ENCODE measurements around the gene DNASE1L3. TPM values are rescaled to one million over a fixed set of nuclear protein-coding genes. Genes with fewer than 3 reads are reported as not detected.

DNASE1L3 gene
- polyA plus RNA-seq, 2 of the 4 experiments (the other 2 are of a cell fraction): 0.19 TPM; not detected in 1

- FAIRE-seq (no peak), DNase-seq (ENCODE audit: low read depth in 1 of 2, low spot score in 1 of 2) (peak; percentile 58 to 61), ATAC-seq (peak; percentile 84 to 92)
- H3K4me3 ChIP-seq: peak within 1 kb of the TSS; percentile 91
- ChIA-PET CTCF (interaction anchor here (0.7 to 10.2 kb wide), 9 partner anchors 14 to 178 kb away, joined by 3 to 53 read pairs (median 4); partner anchors contain the start of genes HTD2 and RPP14), POLR2A (interaction anchor here (1.5 kb wide), 1 partner anchor 20 kb away, joined by 10 read pairs; no protein-coding TSS in a partner anchor)
- H3K9me3 ChIP-seq: no peaks in the 10 kb centered on the region
- TF ChIP-seq HEYL (CRISPR knock-in tag; IDR thresholded peaks at IDR 0.05): no peak
- TF ChIP-seq NR3C1 (IDR thresholded peaks at IDR 0.05): no peak
- peak in 1 of 2 experiments; percentile 38; a peak in 1 of 5 replicates for TF ChIP-seq JUN (IDR thresholded peaks at IDR 0.05)
- TF ChIP-seq HOXA7 (CRISPR knock-in tag; IDR thresholded peaks at IDR 0.05): no peak
- TF ChIP-seq NFE2L2 (conservative IDR thresholded peaks at IDR 0.05; ENCODE audit: low read length): no peak
- TF ChIP-seq RARB (CRISPR knock-in tag; IDR thresholded peaks at IDR 0.05): no peak
- TF ChIP-seq TFCP2L1 (CRISPR knock-in tag; IDR thresholded peaks at IDR 0.05): no peak
- TF ChIP-seq CBX8 (IDR thresholded peaks at IDR 0.05): no peak
- TF ChIP-seq HES2 (IDR thresholded peaks at IDR 0.05): no peak
- no peak for TF ChIP-seq HDAC2 (IDR thresholded peaks at IDR 0.05)
- no peak for TF ChIP-seq EHMT2 (IDR thresholded peaks at IDR 0.05; ENCODE audit: low read depth)
- no peak for TF ChIP-seq CHD4 (IDR thresholded peaks at IDR 0.05; ENCODE audit: borderline replicate concordance)
- peak; percentile 24; the same call in 1 of the 2 replicates for TF ChIP-seq POLR2A (IDR thresholded peaks at IDR 0.05; ENCODE audit: low read length)
- TF ChIP-seq USF2 (IDR thresholded peaks at IDR 0.05): no peak
- TF ChIP-seq HOXB13 (CRISPR knock-in tag; IDR thresholded peaks at IDR 0.05; ENCODE audit: low read depth): no peak
- TF ChIP-seq CEBPB (IDR thresholded peaks at IDR 0.05): no peak
- peak; percentile 36; the same call in 1 of the 2 replicates for TF ChIP-seq E2F6 (IDR thresholded peaks at IDR 0.05; ENCODE audit: borderline replicate concordance, low read depth)
- TF ChIP-seq GATA3 (IDR thresholded peaks at IDR 0.05; ENCODE audit: borderline replicate concordance): no peak
- TF ChIP-seq KDM5A (IDR thresholded peaks at IDR 0.05): 0 out of 2 replicates have a peak, but pooled peaks have one; percentile 37
- no peak for TF ChIP-seq ESRRA (IDR thresholded peaks at IDR 0.05; ENCODE audit: borderline replicate concordance, low read length)
- no peak for TF ChIP-seq RNF2 (IDR thresholded peaks at IDR 0.05; ENCODE audit: borderline replicate concordance, low read depth)
- TF ChIP-seq POLR2AphosphoS2 (conservative IDR thresholded peaks at IDR 0.05; ENCODE audit: low read length): no peak
- peak; percentile 36; the same call in 2 of the 3 replicates for TF ChIP-seq SMC3 (IDR thresholded peaks at IDR 0.05)
- TF ChIP-seq HOXB5 (CRISPR knock-in tag; IDR thresholded peaks at IDR 0.05): no peak
- TF ChIP-seq CTCF (IDR thresholded peaks at IDR 0.05): peak; percentile 37
- no peak for TF ChIP-seq BCL3 (IDR thresholded peaks at IDR 0.05)
- TF ChIP-seq RAD21 (conservative IDR thresholded peaks at IDR 0.05 in 1 of 2, IDR thresholded peaks at IDR 0.05 in 1 of 2): peak; percentile 42 to 69
- no peak for TF ChIP-seq SREBF2 (IDR thresholded peaks at IDR 0.05)
- TF ChIP-seq ATOH8 (CRISPR knock-in tag; IDR thresholded peaks at IDR 0.05; ENCODE audit: low read depth): no peak
- TF ChIP-seq FOXS1 (CRISPR knock-in tag; IDR thresholded peaks at IDR 0.05): no peak
- H3K4me1 ChIP-seq: peaks cover 25% of the 10 kb centered on the region
- WGBS (ENCODE audit: missing lambda C conversion rate): no CpG with 5 or more reads among the region's 77 CpGs
- peak within 1 kb of the TSS; percentile 86 to 98 for H3K27ac ChIP-seq
- H3K4me2 ChIP-seq: peak within 1 kb of the TSS; percentile 86
Observed at GRCh38 chr3:58237238-58237940, 26.6 kb upstream of the DNASE1L3 start, which contains the start of gene ABHD6. Gene ABHD6 (plus strand): TSS chr3:58237792. CDS start chr3:58256587, 18,795 bp downstream.

All from A549 (cell line).